RPMI8226 (cell line): ENCODE measurements around the gene ZNF692.

ENCODE experiments used
- DNase-seq: peaks from one replicate; pipeline ENCODE4 v3.0.0-alpha.2; 2015

The ZNF692 gene

DNA sequence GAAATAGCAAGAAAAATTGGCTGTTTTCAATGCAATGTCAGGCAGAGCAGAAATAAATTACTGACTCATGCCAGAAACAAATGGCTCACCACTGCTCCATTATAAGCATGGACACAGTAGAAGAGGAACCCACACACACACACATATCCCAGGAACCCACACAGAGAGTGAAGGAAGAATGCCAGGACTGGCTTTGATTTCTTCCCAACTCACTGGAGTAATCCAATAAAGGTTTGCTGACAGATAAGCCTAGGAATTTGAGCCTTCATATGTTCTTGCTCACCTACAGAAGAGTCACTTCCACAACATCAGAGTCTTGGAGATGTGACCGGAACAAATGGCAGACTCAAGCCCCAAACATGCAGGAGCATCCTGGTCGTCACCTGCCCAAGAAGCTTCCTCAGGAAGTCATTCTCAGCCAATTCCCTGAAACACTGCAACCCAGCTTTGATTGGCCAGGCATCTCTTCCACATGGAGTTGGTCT, 35.3 kb downstream of the ZNF692 start:
- DNase-seq, result no peak

DNA sequence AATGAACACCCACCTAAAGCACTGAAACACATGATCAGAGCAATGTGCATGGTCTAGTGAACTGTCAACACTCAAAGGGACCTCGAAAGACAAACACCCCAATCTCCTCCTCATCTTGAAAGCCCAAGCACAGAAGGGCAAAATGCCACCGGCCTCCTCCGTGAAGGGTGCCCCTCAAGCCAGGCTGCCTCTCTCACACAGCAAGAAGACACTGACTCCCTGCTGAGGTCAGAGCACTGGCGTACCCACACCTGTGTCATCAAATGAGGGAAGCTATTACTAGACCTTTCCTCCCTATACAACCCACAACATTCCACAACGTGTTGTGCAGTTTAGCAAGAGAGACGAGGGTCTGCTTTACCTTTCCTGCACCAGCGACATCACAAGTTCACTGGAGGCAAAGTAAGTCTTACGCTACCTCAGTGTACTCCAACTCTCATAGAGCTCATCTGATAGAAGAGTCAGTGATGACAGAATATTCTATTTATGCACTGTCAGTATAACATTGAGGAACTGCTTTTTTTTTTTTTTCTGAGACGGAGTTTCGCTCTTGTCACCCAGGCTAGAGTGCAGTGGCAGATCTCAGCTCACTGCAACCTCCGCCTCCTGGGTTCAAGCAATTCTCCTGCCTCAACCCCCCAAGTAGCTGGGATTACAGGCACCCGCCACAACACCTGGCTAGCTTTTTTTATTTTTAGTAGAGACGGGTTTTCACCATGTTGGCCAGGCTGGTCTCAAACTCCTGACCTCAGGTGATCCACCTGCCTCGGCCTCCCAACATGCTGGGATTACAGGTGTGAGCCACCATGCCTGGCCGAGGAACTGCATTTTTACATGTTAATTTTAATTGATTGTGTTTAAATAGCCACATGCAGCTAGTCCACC, 36.5 kb downstream of the ZNF692 start:
- DNase-seq, result no peak

DNA sequence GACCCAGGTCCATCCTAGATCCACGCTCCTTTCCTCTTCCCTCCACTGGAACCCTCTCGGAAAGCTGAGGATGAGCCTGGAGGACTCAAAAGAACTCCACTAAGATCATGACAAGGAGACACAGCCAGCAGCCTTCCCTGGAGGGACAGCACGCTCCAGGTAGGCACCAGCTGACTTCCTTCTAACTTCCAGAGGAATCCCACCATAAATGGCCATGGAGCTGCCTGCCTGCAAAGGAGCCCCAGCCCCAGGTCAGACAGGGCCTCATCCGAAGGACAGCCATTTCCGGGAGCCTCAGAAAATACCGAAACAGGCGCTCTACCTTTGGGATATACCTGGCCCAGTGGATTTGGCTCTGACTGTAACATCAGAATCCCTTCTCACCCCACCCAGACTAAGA, 37.2 kb downstream of the ZNF692 start:
- no peak for DNase-seq

DNA sequence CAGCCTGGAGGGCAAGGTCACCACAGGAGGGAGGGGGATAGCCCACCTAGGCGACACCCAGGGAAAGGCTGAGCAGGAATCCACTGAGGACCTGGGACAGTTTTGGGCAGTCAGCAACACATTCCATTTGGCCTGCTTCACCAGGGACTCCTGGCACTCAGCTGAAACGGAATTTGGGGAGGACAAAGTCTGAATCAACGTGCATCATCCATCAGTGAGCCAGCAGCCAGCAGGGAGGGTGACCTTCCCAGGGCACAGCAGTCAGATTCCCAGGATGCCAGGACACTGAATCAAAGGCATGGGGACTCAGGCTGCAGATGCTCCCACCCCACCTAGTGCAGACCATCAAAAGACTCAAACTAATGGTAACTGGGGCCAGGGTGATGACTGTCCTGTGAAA, 37.8 kb downstream of the ZNF692 start:
- no peak for DNase-seq

DNA sequence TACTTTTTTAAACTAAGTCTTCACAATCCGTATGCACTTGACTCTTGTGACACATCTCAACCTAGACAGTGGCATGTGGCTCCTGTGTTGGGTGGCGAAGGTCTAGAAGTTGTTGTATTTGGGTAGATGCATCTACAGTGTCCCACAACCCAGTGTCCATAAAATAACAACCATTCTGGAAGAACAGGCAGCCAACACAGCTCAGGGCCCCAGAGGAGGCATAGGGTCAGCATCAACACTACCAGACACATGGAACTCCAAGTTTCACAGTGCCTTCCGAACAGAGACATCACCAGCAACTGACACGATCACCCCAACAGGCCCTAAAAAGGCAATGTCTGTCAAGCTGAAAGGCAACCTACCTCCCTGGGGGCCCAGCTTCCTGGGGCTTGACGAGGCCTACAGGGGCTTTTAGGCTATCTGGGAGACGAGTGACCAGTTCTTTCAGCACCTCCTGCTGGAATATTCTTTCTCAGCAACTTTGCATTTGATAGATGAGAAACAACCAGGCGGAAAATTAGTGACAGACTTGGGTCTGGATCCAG, 38.8 kb downstream of the ZNF692 start:
- DNase-seq, result no peak

DNA sequence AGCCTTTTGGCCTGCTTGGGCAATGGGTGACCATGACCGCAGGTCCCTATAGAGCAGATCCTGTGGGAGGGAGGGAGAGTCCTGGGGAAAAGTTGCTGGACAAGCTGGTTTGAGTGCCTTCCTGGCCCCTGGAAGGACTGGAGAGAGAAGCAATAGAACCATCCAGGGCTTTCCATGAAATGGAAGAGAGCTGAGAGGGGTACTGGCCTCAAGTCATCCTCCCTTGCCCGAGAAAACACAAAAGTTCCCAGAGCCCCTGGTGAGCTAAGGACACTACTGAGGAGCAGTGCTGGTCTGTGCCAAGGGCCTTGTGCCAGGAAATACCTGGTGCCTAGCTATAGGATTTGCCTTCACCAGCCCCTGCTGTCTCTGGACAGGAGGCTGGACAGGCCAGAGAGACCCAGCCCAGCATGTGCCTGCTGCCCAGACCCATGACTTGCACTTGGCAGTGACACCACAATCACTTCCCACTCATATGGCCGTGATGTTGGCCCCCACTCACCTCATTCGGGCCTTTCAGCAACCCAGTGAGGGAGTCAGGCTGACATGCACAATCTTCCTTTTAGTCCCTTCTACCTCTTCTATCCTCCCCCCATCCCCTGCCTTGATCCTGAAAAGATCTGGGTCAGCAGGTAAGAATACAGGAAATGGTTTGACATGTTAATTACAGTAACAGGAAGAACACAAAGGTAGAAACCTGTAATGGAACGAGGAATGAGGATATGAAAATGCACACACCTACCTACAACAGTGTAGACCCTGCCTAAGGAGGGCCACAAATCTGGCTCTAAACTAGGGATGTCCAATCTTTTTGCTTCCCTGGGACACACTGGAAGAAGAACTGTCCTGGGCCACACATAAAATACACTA, 40.1 kb downstream of the ZNF692 start:
- DNase-seq, result peak; percentile 67

DNA sequence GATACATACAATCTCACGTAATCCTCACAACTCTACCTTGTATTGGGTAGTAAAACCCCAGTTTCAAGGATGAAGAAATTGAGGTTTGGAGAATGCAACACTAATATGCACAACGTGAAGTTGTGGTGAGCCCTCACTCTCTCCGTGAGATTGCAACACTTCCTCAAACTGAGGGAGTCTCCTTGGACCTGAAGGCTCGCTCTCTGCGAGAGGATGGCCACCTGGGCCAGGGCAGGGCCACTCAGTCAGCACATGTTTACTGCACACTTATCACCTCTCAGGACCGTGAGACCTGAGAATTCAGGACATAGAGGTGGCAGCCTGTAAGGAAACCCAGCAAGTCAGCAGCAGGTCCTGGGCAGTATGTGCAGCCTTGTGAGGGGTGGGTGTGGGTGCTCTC, 41.8 kb downstream of the ZNF692 start:
- no peak for DNase-seq

DNA sequence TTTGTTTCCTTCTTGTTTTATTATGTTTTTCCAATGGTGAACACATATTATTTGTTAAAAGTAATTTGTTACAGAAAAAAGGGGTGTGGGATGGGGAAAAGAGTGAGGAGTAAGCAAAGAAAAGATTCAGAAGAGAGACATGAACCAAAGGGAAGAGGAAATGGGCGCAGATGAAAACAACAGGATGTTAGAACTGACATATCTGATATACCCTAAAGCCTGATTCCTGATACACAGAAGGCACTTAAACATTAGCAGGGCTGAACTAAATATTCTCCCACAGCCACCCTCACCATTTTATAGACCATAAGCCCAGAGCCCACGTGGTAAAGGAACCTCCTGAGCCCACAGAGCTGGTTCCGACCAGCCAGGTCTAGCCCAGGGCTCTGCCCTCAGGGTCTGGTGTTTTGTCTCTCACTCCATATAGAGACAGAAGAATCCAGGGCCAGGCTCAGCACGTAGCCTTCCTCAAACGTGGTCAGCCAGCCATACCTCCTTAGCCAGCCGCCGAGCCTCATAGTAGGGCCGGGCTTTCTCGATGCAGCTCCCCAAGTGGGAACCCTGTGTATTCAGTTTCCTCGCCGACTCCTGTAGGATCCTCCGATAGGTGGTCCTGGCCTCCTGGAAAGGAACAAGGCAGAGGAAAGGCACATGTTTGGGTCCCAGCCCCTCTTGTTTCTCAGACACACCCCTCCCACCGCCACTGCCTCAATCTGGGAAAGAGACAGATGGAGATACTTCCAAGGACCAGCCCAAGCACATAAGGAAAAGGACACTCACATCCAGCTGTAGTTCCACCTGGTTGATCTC, 42.6 kb downstream of the ZNF692 start:
- DNase-seq, result no peak

DNA sequence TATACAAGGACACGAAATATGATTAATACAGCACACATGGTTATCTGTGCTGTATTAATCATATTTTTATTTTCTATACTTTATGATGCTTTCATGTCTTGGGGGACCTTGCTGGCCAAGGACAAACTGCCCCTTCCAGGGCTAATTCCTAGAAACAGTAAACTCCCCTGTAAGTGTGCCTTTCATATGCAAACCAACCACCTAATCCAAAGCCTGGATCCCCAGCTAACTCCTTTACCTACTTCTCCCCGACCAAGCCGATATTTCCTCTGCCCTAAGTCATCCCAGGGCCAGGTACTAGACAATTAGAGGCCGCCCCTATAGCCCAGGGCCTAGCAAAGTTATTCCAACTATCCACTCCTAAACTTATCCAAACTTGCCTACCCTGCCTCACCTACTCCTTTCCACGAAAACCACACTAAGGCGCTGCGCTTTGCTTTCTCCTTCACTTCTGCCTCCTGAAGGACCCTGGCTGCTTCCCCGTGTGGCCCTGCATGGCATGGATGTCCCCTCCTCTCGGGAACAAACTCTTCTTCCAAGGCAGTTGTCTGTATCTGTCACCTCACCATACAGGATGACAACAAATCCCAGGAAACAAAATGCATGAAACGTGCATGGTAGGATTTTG, 43.4 kb downstream of the ZNF692 start:
- no peak for DNase-seq

DNA sequence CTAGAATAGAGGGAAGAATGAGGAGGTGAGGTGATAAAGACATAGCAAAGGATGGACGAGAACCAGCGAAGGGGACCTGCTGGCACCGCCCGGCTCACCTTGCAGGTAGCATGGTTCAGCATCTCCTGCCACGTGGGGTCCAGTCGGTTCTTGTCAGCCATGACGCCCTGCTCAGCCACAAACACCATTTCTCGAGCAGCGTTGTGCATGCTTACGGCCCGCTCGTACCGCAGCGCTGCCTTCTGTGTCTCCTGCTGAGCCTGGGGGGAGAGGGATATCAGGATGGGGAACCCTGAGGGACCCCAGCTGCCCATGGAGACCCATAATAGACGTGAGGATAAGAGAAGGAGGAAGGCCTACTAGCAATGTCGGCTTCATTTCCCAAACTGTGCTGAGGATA, 44.5 kb downstream of the ZNF692 start:
- DNase-seq, result no peak

DNA sequence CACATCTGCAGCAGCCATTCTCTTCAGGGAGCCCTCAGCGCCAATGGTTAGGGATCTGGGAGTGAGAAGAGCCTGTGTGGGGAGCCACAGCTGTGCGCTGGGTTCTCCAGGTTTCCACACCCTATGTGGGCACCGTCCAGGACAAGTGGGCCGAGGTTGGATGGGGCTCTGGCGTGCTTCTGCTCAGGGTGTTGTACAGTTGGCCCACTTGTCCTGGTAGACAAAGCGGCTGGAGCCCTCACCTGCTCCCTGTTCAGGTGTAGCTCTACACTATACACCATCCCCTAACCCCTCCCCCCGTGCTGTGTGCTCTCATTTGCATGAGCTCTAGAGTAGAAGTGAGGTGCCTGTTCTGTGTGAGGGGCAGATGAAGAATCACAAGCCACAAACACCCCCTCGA, 45.3 kb downstream of the ZNF692 start:
- no peak for DNase-seq

DNA sequence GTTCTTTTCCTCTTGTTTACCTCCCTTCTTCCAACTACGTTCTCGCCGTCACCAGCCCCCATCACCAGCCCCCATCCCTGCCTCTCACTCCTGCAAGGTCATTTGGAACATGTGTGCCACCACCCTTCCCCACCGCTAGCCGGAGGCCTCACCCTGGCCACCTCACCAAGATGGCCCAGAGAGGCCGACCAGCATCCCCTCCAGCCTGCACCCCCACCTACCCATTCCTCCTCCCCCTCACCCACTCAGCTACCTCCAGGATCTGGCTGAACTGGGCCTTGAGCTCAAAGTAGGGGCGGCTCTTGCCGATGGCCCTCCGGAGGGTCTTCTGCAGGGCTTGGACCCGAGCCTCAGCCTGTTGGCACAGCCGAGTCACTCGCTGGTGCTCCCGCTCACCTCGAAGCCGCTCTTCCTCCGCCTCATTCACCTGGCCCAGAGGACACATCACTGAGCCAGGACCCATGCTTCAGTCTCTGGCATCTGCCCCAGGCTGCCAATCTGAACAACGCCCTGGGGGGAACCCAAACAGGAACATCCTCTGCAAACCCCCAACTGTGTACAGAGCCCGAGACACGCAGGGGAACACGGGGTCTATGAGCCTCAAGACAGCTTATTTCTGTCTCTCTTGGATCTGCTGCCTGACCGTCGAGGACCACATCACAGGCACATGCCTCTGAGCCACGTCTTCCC, 46.0 kb downstream of the ZNF692 start:
- no peak for DNase-seq

DNA sequence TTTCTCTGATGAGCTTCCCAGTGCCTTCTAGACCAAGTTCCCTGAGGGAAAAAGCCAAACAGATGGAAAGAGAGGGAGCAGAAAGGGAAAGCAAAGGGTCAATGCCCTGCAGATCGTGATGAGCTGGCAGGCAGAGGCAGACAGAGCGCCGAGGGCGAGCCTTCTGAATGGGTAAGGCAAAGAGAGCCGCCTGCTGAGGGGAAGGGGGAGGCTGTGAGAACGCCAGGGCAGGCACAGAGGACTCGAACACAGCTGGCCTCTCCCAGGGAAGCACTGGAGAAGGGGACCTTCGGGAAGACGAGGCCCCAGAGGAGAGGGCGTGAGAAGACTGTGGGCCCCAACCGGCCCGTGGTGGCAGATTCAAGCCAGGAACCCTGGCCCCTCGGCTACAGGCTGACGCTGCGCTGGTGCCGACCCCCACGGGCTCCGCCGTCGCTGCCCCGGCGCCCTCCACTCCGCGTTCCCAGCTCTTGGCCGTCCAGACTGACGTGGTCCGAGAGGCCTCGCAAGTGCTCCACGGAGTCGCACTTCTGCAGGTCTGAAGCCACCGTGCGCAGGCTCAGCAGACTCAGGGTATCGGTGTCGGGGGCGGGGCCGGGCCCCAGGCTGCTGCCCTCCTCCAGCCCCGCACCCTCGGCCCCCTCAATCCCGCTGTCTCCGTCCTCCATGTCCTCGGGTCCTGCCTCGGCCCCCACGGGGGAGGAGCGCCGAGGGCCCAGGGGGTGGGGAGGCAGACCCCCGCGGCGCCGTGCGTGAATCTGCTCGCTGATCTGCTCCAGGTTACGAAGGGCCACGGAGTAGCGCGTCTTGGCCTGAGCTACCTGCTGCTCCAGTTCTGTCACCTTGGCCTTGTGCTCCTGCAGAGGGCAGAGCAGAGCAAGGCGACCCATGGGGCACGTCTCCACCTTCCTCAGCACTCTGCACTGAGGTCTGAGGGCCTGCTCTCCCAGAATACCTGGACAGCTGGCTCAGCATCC, 47.1 kb downstream of the ZNF692 start:
- no peak for DNase-seq

DNA sequence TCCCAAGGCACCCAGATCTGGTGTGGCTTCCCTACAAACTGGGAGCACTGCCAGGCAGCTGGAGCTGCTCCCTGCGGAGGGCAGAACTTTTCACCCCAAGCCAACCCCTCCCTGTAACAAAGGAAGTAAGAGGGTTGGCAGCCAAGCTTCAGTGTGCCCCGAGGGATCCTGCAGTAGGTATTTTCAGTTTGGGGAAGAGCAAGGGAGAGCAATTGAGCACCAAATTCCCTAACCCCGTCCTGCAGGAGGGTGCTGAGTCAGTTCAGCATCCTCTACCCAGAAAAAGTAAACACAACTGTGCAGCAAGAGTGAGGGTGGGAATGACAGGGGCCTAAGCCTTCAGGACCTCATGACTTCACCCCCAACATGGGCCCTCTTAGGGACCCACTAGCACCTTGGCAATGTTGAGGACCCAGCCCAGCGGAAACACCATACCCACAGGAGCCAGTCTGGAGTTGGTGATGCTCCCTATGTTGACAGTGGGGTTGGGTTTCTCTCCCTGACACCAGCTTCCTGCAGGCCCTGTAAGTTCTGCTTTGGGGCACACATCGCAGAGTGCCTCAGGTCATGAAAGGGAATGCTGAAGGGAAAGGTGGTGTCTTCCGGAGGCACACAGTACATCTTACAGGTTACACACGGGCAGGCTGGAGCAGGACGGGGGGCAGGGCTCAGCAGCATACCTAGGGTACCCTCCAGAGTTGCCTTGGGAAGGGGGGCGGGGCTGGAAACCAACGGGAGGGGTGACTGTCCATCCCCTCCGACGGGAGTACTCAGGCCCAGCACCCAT, 48.0 kb downstream of the ZNF692 start:
- no peak for DNase-seq

DNA sequence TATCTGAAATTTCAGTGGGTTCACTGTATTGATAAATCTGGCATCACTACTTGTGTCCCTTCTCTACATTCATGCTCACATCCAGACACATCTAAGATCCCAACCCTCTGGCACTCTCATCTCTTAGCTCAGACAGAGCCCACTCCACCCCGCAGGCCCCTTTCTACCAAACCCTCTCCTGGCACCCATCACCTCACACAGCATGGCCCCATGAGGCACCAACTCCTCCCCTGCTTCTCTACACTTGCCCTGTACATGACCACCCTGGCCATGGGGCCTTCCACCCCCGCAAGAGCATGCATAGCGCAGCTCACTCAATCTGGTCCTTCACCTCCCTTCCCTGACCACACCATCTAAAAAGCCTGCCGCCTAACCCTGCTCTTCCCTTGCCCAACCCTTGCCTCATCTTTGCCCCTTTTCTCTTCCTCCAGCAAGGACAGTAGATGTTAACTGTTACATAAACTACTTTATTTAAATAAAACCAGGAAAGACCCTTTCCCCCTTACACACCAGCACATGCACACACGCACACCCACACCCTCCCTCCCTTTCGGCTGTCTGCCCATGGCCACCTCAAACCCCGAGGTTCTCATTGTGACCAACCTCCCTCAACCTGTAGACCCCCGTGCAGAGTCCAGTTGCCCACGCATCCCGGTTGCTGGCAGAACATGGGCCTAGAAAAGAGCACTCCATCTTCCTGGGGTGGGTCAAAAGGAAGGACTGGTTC, 48.7 kb downstream of the ZNF692 start:
- no peak for DNase-seq

DNA sequence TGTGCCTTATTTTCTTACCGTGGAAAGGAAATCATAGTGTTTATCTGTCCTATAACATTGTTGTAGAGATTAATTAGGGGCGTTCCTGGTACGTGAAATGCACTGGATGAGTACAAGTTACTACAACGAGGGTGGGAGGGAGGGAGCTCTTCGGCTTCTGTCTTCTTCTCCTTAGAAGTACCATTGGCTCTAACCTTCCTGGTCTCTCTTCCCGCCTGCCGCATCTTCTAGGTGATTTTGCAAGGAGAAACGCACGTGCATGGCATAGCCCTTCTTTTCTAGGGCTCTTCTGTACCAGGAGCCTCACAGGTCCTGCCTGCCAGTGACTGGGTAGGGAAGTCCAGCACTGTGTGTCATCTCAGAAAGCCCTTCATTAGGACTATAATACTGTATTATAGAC, 50.0 kb downstream of the ZNF692 start:
- DNase-seq, result no peak

DNA sequence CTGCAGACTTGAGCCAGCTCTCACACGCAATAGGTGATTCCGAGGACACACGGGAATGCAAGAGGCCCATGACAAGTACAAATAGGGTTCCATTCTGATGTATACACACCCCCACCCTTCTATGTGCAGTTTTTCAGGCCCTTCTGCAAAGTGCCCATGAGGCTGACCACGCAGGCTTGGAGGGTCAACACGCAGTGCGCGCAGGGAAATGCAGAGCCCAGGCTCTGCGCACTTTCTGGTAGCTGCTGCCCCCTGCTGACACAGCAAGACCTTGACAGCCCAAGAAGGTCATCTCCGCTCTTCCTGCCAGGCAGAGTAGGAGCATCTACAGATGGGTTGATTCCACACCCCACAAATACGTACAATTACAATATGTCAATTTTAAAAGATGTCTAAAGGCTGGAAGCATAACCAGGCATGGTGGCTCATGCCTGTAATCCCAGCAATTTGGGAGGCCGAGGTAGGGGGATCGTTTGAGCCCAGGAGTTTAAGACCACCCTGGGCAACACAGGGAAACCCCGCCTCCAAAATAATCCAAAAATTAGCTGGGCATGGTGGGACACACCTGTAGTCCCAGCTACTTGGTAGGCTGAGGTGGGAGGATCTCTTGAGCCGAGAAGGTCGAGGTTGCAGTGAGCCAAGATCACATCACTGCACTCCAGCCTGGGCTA, 51.7 kb downstream of the ZNF692 start:
- peak; percentile 53 for DNase-seq

DNA sequence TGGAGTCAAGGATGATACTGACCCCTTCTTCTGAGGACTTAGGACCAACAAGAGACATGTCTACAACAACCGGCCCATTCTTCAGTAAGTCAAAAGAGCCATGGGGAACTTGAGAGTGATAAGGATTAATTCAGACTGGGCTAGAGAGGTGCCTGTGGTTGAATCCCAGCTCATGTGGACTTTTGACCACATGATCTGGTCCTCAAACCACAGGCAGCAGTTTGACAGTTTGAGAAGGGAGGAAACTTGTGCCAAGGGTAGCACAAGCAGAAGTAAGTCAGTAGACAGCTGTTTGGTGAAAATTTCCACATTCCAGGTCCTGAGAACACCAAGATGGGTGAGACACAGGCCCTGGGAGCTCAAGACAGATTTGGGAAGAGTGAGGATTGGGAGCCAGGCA, 53.0 kb downstream of the ZNF692 start:
- no peak for DNase-seq
